HCEC 1CT (cell line): ENCODE measurements around the gene GPRASP3.
"Not testable (repeated sequence)": the region's sequence is repeated elsewhere in the genome, so short reads cannot be mapped to it uniquely, and the experiment has no call there.

ENCODE experiments used
- DNase-seq: peaks from one replicate; pipeline ENCODE4 v3.0.0-alpha.2; 2017

Gene GPRASP3

GRCh38 chrX:102720237-102721168 is at the start of gene GPRASP3:
Gene GPRASP3, plus strand, starts transcription at chrX:102720743. Its CDS starts 28,253 bp downstream, at chrX:102748996.
- DNase-seq = peak; percentile 57

- DNase-seq = no peak
Observed at GRCh38 chrX:102672856-102673255, 47.7 kb upstream of the GPRASP3 start.

- not testable (repeated sequence) for DNase-seq
Observed at GRCh38 chrX:102677479-102677878, 43.1 kb upstream of the GPRASP3 start.

- DNase-seq = no peak
Observed at GRCh38 chrX:102684772-102685520, 35.6 kb upstream of the GPRASP3 start.

GRCh38 chrX:102694749-102695148 is 25.8 kb upstream of the GPRASP3 start:
- no peak for DNase-seq

- DNase-seq = no peak
Observed at GRCh38 chrX:102696306-102696705, 24.2 kb upstream of the GPRASP3 start.

GRCh38 chrX:102697494-102697893 is 23.0 kb upstream of the GPRASP3 start:
- DNase-seq = peak; percentile 37

- DNase-seq = no peak
Observed at GRCh38 chrX:102708900-102709299, 11.6 kb upstream of the GPRASP3 start.

- no peak for DNase-seq
Observed at GRCh38 chrX:102711872-102712215, 8.7 kb upstream of the GPRASP3 start.

GRCh38 chrX:102712216-102712966 is 8.2 kb upstream of the GPRASP3 start, which contains the start of gene GPRASP2:
Gene GPRASP2, plus strand, starts transcription at chrX:102712448. Its CDS starts 2,422 bp downstream, at chrX:102714870.
- DNase-seq = peak; percentile 1

- DNase-seq = peak; percentile 38
Observed at GRCh38 chrX:102712981-102713625, 7.4 kb upstream of the GPRASP3 start.

GRCh38 chrX:102714994-102715393 is 5.5 kb upstream of the GPRASP3 start:
- no peak for DNase-seq

GRCh38 chrX:102715967-102716366 is 4.6 kb upstream of the GPRASP3 start:
- DNase-seq = no peak

GRCh38 chrX:102721169-102721506 is 595 bp downstream of the GPRASP3 start:
- not testable (repeated sequence) for DNase-seq

- no peak for DNase-seq
Observed at GRCh38 chrX:102723456-102723855, 2.9 kb downstream of the GPRASP3 start.

- DNase-seq = no peak
Observed at GRCh38 chrX:102727761-102728160, 7.2 kb downstream of the GPRASP3 start.

- DNase-seq = no peak
Observed at GRCh38 chrX:102728646-102729045, 8.1 kb downstream of the GPRASP3 start.

- DNase-seq = no peak
Observed at GRCh38 chrX:102739657-102740056, 19.1 kb downstream of the GPRASP3 start.

- DNase-seq = no peak
Observed at GRCh38 chrX:102744307-102744706, 23.8 kb downstream of the GPRASP3 start.

- no peak for DNase-seq
Observed at GRCh38 chrX:102745513-102745856, 24.9 kb downstream of the GPRASP3 start.

- DNase-seq = no peak
Observed at GRCh38 chrX:102745857-102746584, 25.5 kb downstream of the GPRASP3 start.

GRCh38 chrX:102765217-102765616 is 44.7 kb downstream of the GPRASP3 start:
- peak; percentile 69 for DNase-seq
